HEK293T (cell line): Measurements from ENCODE around the gene GALK2.

Experiments used
- ARNT ChIP-seq: fragments of 450-650 bp; IDR thresholded peaks from 2 replicates; pipeline ENCODE4 v1.6.1; 2017; ENCODE audit warnings: mild to moderate bottlenecking
- ELF4 ChIP-seq: fragments of 450-650 bp; IDR thresholded peaks from 2 replicates; pipeline ENCODE4 v1.6.1; 2017; ENCODE audit warnings: antibody characterized with exemption
- LEF1 ChIP-seq: fragments of 450-650 bp; IDR thresholded peaks from 2 replicates; pipeline ENCODE4 v1.6.1; 2017; ENCODE audit warnings: mild to moderate bottlenecking, borderline replicate concordance
- PKNOX1 ChIP-seq: fragments of 450-650 bp; IDR thresholded peaks from 2 replicates; pipeline ENCODE4 v1.6.1; 2016
- SUZ12 ChIP-seq: fragments of 450-650 bp; IDR thresholded peaks from 2 replicates; pipeline ENCODE4 v1.6.1; 2016; ENCODE audit warnings: mild to moderate bottlenecking
- TARDBP ChIP-seq: fragments of 450-650 bp; IDR thresholded peaks from 2 replicates; pipeline ENCODE4 v1.6.1; 2016

GRCh38 chr15:49212897-49213296 is 42.9 kb downstream of the GALK2 start:
- TF ChIP-seq TARDBP (no peak), ARNT (no peak), ELF4 (no peak), SUZ12 (no peak), PKNOX1 (no peak), LEF1 (no peak)
